GM23338 (cell line): ENCODE data around the gene EIF5A2. TPM values are rescaled to one million over a fixed set of nuclear protein-coding genes. Genes with fewer than 3 reads are reported as not detected.

Source experiments
- polyA plus RNA-seq: library from polyadenylated mRNA; unstranded; fragments of >200 nt; fragmentation: Nextera tagmentation; extraction: Ambion mirVana; gene quantifications from 2 replicates; pipeline ENCODE4 v1.2.1, GENCODE V29; 2016
- total RNA-seq: library from RNA; depleted of rRNA; stranded (reverse); fragments of >200 nt; shearing (Covaris generic); gene quantifications from 2 replicates; pipeline ENCODE4 v1.2.3, GENCODE V29; 2014; rRNA removed

EIF5A2 gene
- total and polyA plus RNA-seq, 2 experiments from 2014 or later, result 5.9 to 11.7 TPM

Other genes with a start within 250 kb of the EIF5A2 start
- gene RPL22L1, start 38.4 kb downstream of the EIF5A2 start, total RNA-seq, result 216 and 250 TPM in 2 replicates
- 441 and 470 TPM in 2 replicates for gene RPL22L1, start 38.4 kb downstream of the EIF5A2 start, polyA plus RNA-seq
- not detected in 2 replicates for gene SLC2A2, start 118.1 kb upstream of the EIF5A2 start, total RNA-seq
- not detected in 2 replicates for gene SLC2A2, start 118.1 kb upstream of the EIF5A2 start, polyA plus RNA-seq